ENCODE measurements around the gene RFWD3.

Gene RFWD3

DNA sequence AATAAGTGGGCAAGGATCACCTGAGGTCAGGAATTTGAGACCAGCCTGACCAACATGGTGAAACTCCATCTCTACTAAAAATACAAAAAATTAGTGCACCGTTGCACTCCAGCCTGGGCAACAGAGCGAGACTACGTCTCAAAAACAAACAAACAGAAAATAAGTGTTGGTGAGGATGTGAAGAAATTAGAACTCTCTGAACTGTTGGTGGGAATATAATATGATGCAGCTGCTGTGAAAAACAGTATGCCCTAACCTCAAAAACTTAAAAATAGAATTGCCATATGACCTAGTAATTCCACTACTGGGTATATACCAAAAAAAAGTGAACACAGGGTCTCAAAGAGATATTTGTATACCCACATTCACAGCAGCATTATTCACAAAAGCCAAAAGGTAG, 85.8 kb downstream of the RFWD3 start:
- DNase-seq (ENCODE audit: low spot score) = no peak

GRCh38 chr16:74578838-74579237, 87.8 kb downstream of the RFWD3 start:
- no peak for DNase-seq (ENCODE audit: low spot score)

DNA sequence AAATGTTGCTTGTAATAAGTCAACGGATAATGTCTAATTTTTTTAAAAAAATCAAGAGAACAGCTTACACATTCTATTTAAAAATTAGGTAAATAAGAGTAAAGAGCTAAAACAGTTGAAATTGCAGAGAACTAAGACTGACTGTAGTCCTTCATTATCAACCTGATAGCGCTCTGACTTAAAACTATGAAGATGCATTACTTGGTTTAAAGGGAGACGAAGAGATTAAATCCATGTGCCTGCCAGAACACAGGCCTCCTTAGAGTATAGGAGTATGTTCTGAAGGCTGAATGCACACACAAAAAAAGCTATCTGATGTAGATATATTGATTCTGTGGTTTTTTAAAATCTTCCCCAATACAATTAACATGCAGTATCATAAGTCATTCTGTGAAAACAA, 88.2 kb downstream of the RFWD3 start:
- no peak for DNase-seq (ENCODE audit: low spot score)

GRCh38 chr16:74577882-74578366, 88.8 kb downstream of the RFWD3 start:
- no peak for DNase-seq (ENCODE audit: low spot score)

GRCh38 chr16:74575807-74576643, 90.7 kb downstream of the RFWD3 start:
- DNase-seq (ENCODE audit: low spot score) = no peak

GRCh38 chr16:74575175-74575806, 91.4 kb downstream of the RFWD3 start:
- DNase-seq (ENCODE audit: low spot score) = no peak

- DNase-seq (ENCODE audit: low spot score) = no peak
Observed at GRCh38 chr16:74574146-74574545, 92.5 kb downstream of the RFWD3 start.

- peak; percentile 47 for DNase-seq (ENCODE audit: low spot score)
Observed at GRCh38 chr16:74573622-74574021, 93.1 kb downstream of the RFWD3 start.
